H1 (cell line): ENCODE measurements around the gene FCRL2. TPM values are rescaled to one million over a fixed set of nuclear protein-coding genes. Genes with fewer than 3 reads are reported as not detected.

Experiments
- CTCF ChIA-PET: fragments of 300-600 bp; sonication (Branson Sonifier 250); formaldehyde crosslinking; loops from one replicate; lab custom pipeline; 2021; ENCODE audit not compliant: partially characterized antibody; lab: Charles Lee
- POLR2A ChIA-PET: fragments of 300-600 bp; sonication (Branson Sonifier 250); formaldehyde crosslinking; loops from one replicate; lab custom pipeline; 2021; ENCODE audit warnings: inconsistent platforms; ENCODE audit not compliant: partially characterized antibody; lab: Charles Lee
- DNase-seq, 2 experiments: peaks; one replicate each; pipeline versions ENCODE4 v3.0.0 to v3.0.0-alpha.2; 2010 to 2022; ENCODE audit warnings: low spot score in 2 of 2, low read depth in 1 of 2, mixed read lengths in 1 of 2
- FAIRE-seq: peaks from 2 replicates; lab custom pipeline; 2011; peaks lifted over from hg19 to GRCh38; lab: Jason Lieb, UNC
- H2AFZ ChIP-seq: 2 replicates; pipeline ENCODE4 v1.8.1; 2012; ENCODE audit warnings: low read length, inconsistent platforms
- H2AK5ac ChIP-seq: 2 replicates; pipeline ENCODE4 v1.6.1; 2013; ENCODE audit warnings: low read depth, low read length
- H2BK120ac ChIP-seq: replicated peaks from 2 replicates; pipeline ENCODE3; 2013; ENCODE audit warnings: low read depth, low read length, inconsistent platforms
- H2BK12ac ChIP-seq: 2 replicates; pipeline ENCODE4 v1.6.1; 2013; ENCODE audit warnings: low read depth, low read length
- H2BK15ac ChIP-seq: 2 replicates; pipeline ENCODE4 v1.6.1; 2013; ENCODE audit warnings: low read length
- H2BK20ac ChIP-seq: 2 replicates; pipeline ENCODE4 v1.6.1; 2013; ENCODE audit warnings: low read length
- H2BK5ac ChIP-seq: 2 replicates; pipeline ENCODE4 v1.6.1; 2013; ENCODE audit warnings: low read depth, low read length
- H3K14ac ChIP-seq: 2 replicates; pipeline ENCODE4 v1.6.1; 2013; ENCODE audit warnings: inconsistent platforms; ENCODE audit not compliant: insufficient read length
- H3K18ac ChIP-seq: 2 replicates; pipeline ENCODE4 v1.6.1; 2013; ENCODE audit warnings: low read length; ENCODE audit errors: extremely low read depth
- H3K23ac ChIP-seq: 2 replicates; pipeline ENCODE4 v1.6.1; 2013; ENCODE audit warnings: inconsistent platforms; ENCODE audit not compliant: insufficient read length
- H3K23me2 ChIP-seq: 2 replicates; pipeline ENCODE4 v1.6.1; 2013; ENCODE audit warnings: low read depth, low read length
- H3K27ac ChIP-seq: 2 replicates; pipeline ENCODE4 v1.6.1; 2011; ENCODE audit warnings: low read depth, low read length, inconsistent platforms
- H3K27me3 ChIP-seq, 4 experiments: replicated peaks in 1 of 4; 1 replicate in 1 of 4; 2 replicates in 3 of 4; pipeline versions ENCODE4 v1.6.1 to v1.8.1; 2011 to 2013; ENCODE audit warnings: low read length in 3 of 4, mild to moderate bottlenecking in 3 of 4, inconsistent platforms in 2 of 4, mixed read lengths in 2 of 4, moderate library complexity in 1 of 4; ENCODE audit not compliant: control insufficient read depth in 3 of 4, insufficient read depth in 3 of 4; ENCODE audit errors: extremely low read depth in 1 of 4
- H3K36me3 ChIP-seq, 4 experiments: 2 replicates each; pipeline versions ENCODE4 v1.6.1 to v1.8.1; 2011 to 2013; ENCODE audit warnings: mild to moderate bottlenecking in 4 of 4, low read length in 3 of 4, moderate library complexity in 2 of 4, control low read depth in 1 of 4, inconsistent platforms in 1 of 4; ENCODE audit not compliant: insufficient read depth in 4 of 4, control insufficient read depth in 2 of 4
- H3K4ac ChIP-seq: replicated peaks from 2 replicates; pipeline ENCODE3; 2013; ENCODE audit warnings: low read length, low read depth, mixed read lengths, inconsistent platforms; ENCODE audit not compliant: insufficient read length
- H3K4me1 ChIP-seq, 4 experiments: replicated peaks in 1 of 4; 1 replicate in 1 of 4; 2 replicates in 3 of 4; pipeline versions ENCODE4 v1.6.1 to v1.8.1; 2011 to 2013; ENCODE audit warnings: low read length in 3 of 4, inconsistent platforms in 2 of 4, mixed read lengths in 1 of 4; ENCODE audit not compliant: insufficient read depth in 4 of 4, control insufficient read depth in 3 of 4
- H3K4me2 ChIP-seq, 2 experiments: 2 replicates each; pipeline versions ENCODE4 v1.6.1 to v1.8.1; 2011 to 2013; ENCODE audit warnings: low read depth in 2 of 2, low read length in 2 of 2, control low read depth in 1 of 2, inconsistent platforms in 1 of 2, mild to moderate bottlenecking in 1 of 2; ENCODE audit not compliant: insufficient read depth in 1 of 2
- H3K4me3 ChIP-seq, 4 experiments: fragments of 200-600, 300-600 bp in 1 of 4; sonication (generic), shearing (Covaris generic), sonication (Bioruptor Twin) in 1 of 4; 2 replicates each; pipeline versions ENCODE4 v1.5.1 to v1.8.1; 2011 to 2016; ENCODE audit warnings: low read length in 4 of 4, low read depth in 3 of 4, control low read depth in 2 of 4, inconsistent platforms in 2 of 4, mild to moderate bottlenecking in 2 of 4, mixed read lengths in 1 of 4, moderate library complexity in 1 of 4; ENCODE audit not compliant: insufficient read depth in 2 of 4; ENCODE audit errors: extremely low read depth in 1 of 4
- H3K56ac ChIP-seq: replicated peaks from 2 replicates; pipeline ENCODE3; 2013; ENCODE audit warnings: low read depth, mild to moderate bottlenecking, mixed read lengths, low read length, inconsistent platforms; ENCODE audit not compliant: insufficient read length
- H3K79me1 ChIP-seq: 2 replicates; pipeline ENCODE4 v1.6.1; 2013; ENCODE audit warnings: low read depth, low read length, control low read depth
- H3K79me2 ChIP-seq, 2 experiments: 2 replicates each; pipeline versions ENCODE4 v1.6.1 to v1.8.1; 2012 to 2013; ENCODE audit warnings: low read length in 2 of 2, mild to moderate bottlenecking in 2 of 2, inconsistent platforms in 1 of 2; ENCODE audit not compliant: insufficient read depth in 2 of 2, control insufficient read depth in 1 of 2
- H3K9ac ChIP-seq, 4 experiments: replicated peaks in 1 of 4; 1 replicate in 1 of 4; 2 replicates in 3 of 4; pipeline versions ENCODE4 v1.6.1 to v1.8.1; 2011 to 2013; ENCODE audit warnings: low read depth in 3 of 4, low read length in 3 of 4, control low read depth in 2 of 4, mild to moderate bottlenecking in 2 of 4, moderate library complexity in 2 of 4, inconsistent platforms in 1 of 4; ENCODE audit errors: extremely low read depth in 1 of 4
- H3K9me3 ChIP-seq, 2 experiments: 2 replicates each; pipeline versions ENCODE4 v1.6.1 to v1.8.1; 2012 to 2013; ENCODE audit warnings: mild to moderate bottlenecking in 2 of 2, moderate library complexity in 2 of 2, control low read depth in 1 of 2, inconsistent platforms in 1 of 2, low read depth in 1 of 2, low read length in 1 of 2, mixed read lengths in 1 of 2; ENCODE audit not compliant: insufficient read depth in 2 of 2
- H4K20me1 ChIP-seq, 2 experiments: replicated peaks in 1 of 2; 2 replicates each; pipeline versions ENCODE3 to v1.8.1; 2011 to 2013; ENCODE audit warnings: inconsistent platforms in 2 of 2, low read length in 2 of 2, mild to moderate bottlenecking in 1 of 2; ENCODE audit not compliant: insufficient read depth in 2 of 2, control insufficient read depth in 1 of 2
- H4K5ac ChIP-seq: 2 replicates; pipeline ENCODE4 v1.6.1; 2013; ENCODE audit warnings: low read length, low read depth, mixed read lengths, inconsistent platforms; ENCODE audit not compliant: insufficient read length
- H4K8ac ChIP-seq: 2 replicates; pipeline ENCODE4 v1.8.0; 2013; ENCODE audit warnings: mild to moderate bottlenecking, moderate library complexity, low read length, inconsistent platforms; ENCODE audit not compliant: insufficient read depth; ENCODE audit errors: extremely low read depth
- H4K91ac ChIP-seq: replicated peaks from 2 replicates; pipeline ENCODE3; 2013; ENCODE audit warnings: low read length, mixed read lengths, inconsistent platforms; ENCODE audit not compliant: insufficient read length
- EP300 ChIP-seq, 2 experiments: IDR thresholded peaks; 1 replicate in 1 of 2; 2 replicates in 1 of 2; pipeline ENCODE4 v1.6.1; 2011 to 2012; ENCODE audit warnings: low read depth in 2 of 2, low read length in 2 of 2, mild to moderate bottlenecking in 2 of 2, borderline replicate concordance in 1 of 2, inconsistent platforms in 1 of 2, moderate library complexity in 1 of 2
- HDAC2 ChIP-seq, 2 experiments: fragments of 300-600 bp in 1 of 2; sonication (generic) in 1 of 2; IDR thresholded peaks; 2 replicates each; pipeline ENCODE4 v1.6.1; 2011 to 2012; ENCODE audit warnings: low read depth in 2 of 2, low read length in 2 of 2, mild to moderate bottlenecking in 2 of 2, moderate library complexity in 2 of 2, borderline replicate concordance in 1 of 2, inconsistent platforms in 1 of 2
- POU5F1 ChIP-seq: IDR thresholded peaks from 2 replicates; pipeline ENCODE4 v1.6.1; 2011; ENCODE audit warnings: low read depth, mild to moderate bottlenecking, low read length, moderate library complexity
- SIX5 ChIP-seq: IDR thresholded peaks from 2 replicates; pipeline ENCODE4 v1.6.1; 2011; ENCODE audit warnings: mild to moderate bottlenecking, low read depth, low read length
- SP1 ChIP-seq: IDR thresholded peaks from 2 replicates; pipeline ENCODE4 v1.6.1; 2011; ENCODE audit warnings: low read depth, low read length
- SRF ChIP-seq: IDR thresholded peaks from 2 replicates; pipeline ENCODE4 v1.6.1; 2011; ENCODE audit warnings: mild to moderate bottlenecking, low read depth, low read length, moderate library complexity
- polyA plus RNA-seq, 7 experiments: library from polyadenylated mRNA; depleted of rRNA in 3 of 7; stranded (reverse) in 5 of 7; unstranded in 2 of 7; fragments of >200 nt in 5 of 7; fragments of 200-250 nt in 2 of 7; gene quantifications; 1 replicate in 5 of 7; 2 replicates in 1 of 7; 4 replicates in 1 of 7; pipeline versions ENCODE4 v1.2.1 to v1.2.3, GENCODE V29; 2011 to 2013; ENCODE audit warnings: missing spikeins in 2 of 7, mixed read lengths in 2 of 7
- total RNA-seq: library from RNA; stranded (reverse); fragmentation: NEBNext Ultra II Directional; extraction: Animal tissue kit (Norgen Biotek cat#: 25700); gene quantifications from 2 replicates; pipeline ENCODE4 v1.2.1, GENCODE V29; 2021
- TF ChIP-seq, protein P1 (sequence below): IDR thresholded peaks from 2 replicates; pipeline ENCODE4 v1.6.1; 2011; ENCODE audit warnings: low read depth, mild to moderate bottlenecking, low read length; ENCODE audit not compliant: insufficient read depth
- TF ChIP-seq, protein P2 (sequence below): IDR thresholded peaks from 2 replicates; pipeline ENCODE4 v1.6.1; 2012; ENCODE audit warnings: inconsistent platforms

Gene FCRL2
- total and polyA plus RNA-seq, 2 of the 8 experiments (the other 6 are each of a cell fraction or from before 2014, with no cell fraction given) = not detected

- Histone ChIP-seq H3K79me2 (no peaks in the 10 kb centered on the region), H3K4ac (no peak overlapping the region), H3K14ac (no peak overlapping the region), H4K91ac (no peak overlapping the region), H3K9ac (no peak overlapping the region), H3K23ac (no peak overlapping the region), H4K5ac (no peak overlapping the region), H3K9me3 (no peaks in the 10 kb centered on the region), H3K4me3 (no peak overlapping the region), H3K27me3 (no peaks in the 10 kb centered on the region), H3K56ac (no peak overlapping the region), H4K8ac (no peak overlapping the region), H2BK12ac (no peak overlapping the region), H3K4me2 (no peak overlapping the region), H3K18ac (no peak overlapping the region), H2BK15ac (no peak overlapping the region), H2AFZ (no peak overlapping the region), H3K27ac (no peak overlapping the region), H2BK120ac (no peak overlapping the region), H2BK20ac (no peak overlapping the region), H2AK5ac (no peak overlapping the region), H2BK5ac (no peak overlapping the region), H3K23me2 (no peaks in the 10 kb centered on the region), H4K20me1 (no peaks in the 10 kb centered on the region), H3K4me1 (no peaks in the 10 kb centered on the region), H3K36me3 (no peaks in the 10 kb centered on the region), H3K79me1 (no peaks in the 10 kb centered on the region)
- POLR2A ChIA-PET = no interaction called here
- CTCF ChIA-PET = interaction anchor here (0.6 to 2.0 kb wide), 2 partner anchors 14 to 416 kb away, joined by 3 to 5 read pairs; no protein-coding TSS in a partner anchor
- DNase-seq (no peak), FAIRE-seq (no peak)
- no peak for TF ChIP-seq EP300 (IDR thresholded peaks at IDR 0.05; ENCODE audit: borderline replicate concordance in 1 of 2, low read depth in 2 of 2, low read length in 2 of 2)
- TF ChIP-seq SP1 = no peak
- TF ChIP-seq SRF = no peak
- TF ChIP-seq, protein P1, sequence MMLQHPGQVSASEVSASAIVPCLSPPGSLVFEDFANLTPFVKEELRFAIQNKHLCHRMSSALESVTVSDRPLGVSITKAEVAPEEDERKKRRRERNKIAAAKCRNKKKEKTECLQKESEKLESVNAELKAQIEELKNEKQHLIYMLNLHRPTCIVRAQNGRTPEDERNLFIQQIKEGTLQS = no peak
- TF ChIP-seq HDAC2 (IDR thresholded peaks at IDR 0.05; ENCODE audit: borderline replicate concordance in 1 of 2, low read depth in 2 of 2, low read length in 2 of 2) = no peak
- no peak for TF ChIP-seq SIX5
- no peak for TF ChIP-seq POU5F1
- TF ChIP-seq, protein P2, sequence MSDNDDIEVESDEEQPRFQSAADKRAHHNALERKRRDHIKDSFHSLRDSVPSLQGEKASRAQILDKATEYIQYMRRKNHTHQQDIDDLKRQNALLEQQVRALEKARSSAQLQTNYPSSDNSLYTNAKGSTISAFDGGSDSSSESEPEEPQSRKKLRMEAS = no peak
These were observed 72.1 kb downstream of the FCRL2 start for GRCh38 chr1:157704878-157705277.
